GM11168 (cell line): Measurements from ENCODE around the gene PRKCD.

Source experiments
- in situ Hi-C: fragments of 300-500 bp; cut with MboI; formaldehyde crosslinking; loops from one replicate; pipeline ENCODE4 v1.12.0; 2022; ENCODE audit warnings: low sequenced_read_pairs; ENCODE audit not compliant: unreplicated experiment

The PRKCD gene

DNA sequence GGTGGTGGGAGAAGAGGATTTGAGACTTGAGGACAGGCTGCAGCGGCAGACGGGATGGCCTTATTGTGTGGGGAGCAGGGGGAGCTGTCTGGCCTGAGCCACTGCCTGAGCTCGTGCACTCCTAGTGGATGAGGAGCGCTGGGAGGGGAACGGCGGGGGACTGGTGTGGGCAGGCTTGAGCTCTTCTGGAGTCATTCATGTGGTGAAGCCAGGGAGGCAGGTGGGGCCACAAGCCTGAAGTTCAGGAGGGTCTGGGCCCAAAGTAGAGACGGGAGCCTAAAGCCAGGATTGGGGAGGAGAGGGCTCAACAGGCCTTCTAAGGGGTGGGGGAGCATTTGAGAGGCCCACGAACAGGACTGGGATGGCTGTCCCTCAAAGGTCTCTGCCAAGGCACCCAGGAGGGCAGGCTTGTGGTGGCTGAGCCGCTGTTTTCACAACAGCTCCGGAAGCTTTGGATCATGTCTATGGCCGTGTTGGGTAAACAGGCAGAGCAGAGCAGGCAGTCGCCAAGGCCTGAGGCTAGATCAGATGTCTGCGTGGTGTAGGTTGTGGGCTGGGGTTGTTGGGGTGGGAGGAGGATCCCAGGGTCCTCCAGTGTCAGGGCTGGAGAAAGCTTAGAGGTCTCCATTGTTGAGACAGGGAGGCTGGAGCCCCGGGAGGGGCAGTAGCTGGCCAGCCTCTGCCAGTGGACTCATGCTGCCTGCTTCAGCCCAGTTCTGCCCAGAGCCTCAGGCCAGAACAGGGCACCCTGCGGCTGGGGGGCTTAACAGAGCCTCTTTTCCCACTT, 8.2 kb downstream of the PRKCD start:
- in situ Hi-C loops, result no loop called here

DNA sequence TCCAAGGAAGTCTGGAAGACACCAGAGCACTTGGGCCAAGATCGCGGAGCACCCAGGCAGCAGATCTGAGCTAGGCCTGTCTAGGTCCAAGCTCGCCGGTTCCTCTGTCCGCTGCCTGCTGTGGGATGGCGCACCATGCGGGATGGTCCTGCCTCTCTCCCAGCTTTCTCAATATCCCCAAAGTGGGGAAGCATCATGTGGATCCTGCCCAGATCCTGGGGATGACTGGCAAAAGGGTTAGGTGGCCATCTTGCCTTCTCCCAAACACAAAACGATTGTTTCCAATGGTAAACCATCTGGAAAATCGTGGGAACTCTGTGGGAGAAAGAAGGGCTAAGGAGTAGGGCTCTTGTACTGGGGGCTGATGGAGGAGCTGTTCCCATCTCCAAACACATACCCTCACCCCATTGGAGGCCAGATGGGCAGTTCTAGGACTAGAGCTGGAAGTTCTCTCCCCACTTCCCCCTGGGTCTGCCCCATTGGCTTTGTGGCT, 8.9 kb downstream of the PRKCD start:
- in situ Hi-C loops, result no loop called here

DNA sequence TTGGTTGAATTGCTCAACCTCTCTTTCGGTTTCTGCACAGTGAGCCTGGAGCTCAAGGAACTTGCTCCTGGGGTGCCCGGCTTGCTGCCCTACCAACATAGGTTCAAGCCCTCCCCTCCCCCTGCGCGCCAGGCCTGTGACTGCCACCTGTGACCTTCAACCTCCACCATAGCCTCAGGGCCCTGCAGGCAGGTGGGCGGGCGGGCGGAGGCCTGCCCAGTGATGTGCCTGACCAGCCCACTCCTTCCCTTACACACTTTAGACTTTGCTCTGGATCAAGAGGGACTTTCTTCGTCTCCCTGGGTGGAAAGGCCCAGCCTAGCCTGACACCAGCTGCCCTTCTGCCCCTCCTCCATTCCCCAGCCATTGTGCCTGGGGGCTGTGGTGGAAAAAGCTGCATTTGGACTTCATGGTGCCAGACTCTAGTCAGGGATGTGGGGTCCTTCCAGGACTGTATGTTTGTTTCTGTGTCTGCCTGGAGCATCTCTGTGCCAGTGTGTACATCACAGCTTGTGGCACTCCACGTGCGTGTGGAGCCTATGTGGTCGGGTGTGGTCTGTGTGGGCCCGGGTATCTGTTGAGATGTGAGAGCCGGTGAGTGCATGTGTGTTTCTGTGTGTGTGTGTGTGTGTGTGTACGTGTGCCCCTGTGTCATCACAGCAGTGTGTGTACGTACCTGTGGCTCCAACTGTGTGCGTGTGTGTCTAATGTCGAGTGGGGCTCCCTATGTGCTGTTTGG, 9.5 kb downstream of the PRKCD start:
- in situ Hi-C loops, result no loop called here

DNA sequence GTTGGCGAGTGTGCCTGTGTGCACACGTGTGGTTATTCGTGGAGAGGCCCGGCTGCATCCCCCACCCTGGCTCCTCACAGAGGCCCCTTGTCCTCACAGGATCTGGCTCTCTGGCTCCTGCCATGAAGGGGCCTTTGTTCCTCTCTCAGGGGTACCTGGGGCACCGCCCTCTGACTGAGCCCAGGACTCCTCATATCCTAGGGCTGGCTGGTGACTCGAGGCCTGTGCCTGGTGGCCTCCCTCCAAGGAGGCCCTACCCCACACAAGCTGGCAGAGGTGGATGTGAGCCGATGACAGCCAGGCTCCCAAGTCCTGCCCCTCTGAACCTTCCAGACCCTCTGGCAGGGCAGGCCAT, 10.0 kb downstream of the PRKCD start:
- in situ Hi-C loops, result no loop called here

DNA sequence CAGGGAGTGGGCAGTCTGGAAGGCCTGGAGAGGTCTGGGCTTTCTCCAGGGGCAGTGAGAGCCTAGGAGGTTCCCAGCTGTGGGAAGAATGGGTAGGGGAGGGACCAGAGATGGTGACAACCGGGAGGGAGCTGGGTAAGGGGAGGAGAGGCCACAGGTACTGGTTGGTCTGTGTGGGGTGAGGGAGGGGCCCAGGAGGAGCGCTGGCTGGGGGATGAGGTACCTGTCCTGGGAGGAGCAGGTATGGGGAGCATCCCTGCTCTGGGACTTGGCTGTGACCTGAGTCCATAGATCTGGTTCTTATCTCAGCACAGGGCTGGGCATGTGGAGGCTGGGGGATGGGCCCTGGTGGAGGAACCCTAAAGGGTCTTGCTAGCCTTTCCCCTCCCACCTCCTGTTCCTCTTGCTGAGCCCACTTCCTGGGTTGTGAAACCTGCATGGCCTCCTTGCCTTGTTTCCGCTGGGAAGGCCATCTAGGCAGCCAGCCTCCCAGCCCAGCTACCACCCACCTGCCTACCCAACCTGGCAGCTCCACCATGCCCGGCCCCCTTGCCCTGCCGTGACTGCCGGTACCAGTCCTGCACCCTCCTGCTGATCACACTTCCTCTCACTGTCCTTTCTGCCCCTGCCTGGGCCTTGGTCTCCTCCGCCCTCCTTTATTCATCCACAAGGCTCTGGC, 11.0 kb downstream of the PRKCD start:
- in situ Hi-C loops, result no loop called here

DNA sequence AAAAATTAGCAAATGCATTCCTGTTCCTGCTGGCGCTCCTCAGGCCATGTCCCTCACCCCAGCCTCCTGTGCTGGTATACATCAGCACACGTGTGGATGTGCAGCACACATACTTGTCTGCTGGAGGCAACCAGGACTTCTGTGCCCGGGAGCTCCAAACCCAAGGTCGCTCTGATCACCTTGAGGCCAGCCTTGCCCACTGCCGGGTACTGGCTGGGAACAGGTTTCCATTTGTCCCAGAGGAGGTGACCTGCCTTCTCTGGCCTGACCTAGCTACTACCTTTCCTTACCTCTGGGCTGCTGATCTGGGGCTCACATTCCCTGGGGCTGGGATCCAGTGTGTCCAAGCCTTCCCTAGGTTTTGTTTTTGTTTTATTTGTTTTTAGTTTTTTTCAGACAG, 12.1 kb downstream of the PRKCD start:
- in situ Hi-C loops, result no loop called here

DNA sequence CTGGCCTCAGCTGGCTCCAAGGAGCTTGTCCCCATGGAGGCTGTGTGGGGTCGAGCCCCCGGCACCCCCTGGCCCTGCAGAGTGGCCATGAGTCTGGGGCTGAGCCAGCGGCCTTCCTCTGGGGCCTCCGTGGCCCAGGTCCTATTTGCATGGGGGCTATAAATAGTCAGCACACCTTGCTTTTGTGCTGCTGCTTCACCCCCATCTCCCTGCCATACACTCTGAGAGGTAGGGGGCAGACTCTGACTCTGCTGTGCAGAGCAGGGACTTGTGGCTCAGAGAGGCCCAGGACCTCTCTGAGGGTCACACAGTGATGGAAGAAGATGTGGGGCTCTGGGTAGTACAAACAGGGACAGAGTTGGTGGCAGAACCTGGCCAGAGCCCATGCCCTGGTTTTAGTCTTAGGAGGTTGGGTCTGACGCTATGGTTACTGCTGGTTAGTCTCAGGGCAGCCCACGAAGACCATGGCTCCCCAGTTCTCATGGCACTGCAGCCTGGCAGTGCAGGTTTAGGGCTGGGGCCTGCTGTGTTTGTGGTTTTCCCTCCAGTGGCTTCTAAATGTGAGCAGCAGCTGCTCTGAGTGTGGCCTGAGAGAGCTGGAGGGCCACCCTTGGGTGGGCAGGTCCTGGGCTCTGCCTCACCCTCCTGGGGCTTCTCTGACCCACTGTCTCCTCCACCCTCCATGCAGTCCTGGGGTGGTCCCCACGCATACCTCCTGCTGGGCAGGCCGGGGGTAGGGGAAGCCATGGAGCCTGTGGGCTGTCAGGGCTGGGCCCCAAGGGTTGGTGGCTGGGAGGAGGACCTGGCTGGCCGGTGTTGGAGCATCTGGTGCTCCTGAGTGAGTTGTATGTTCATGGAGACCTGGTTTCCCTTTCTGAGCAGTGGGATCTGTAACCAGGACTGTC, 13.6 kb downstream of the PRKCD start:
- in situ Hi-C loops, result no loop called here

DNA sequence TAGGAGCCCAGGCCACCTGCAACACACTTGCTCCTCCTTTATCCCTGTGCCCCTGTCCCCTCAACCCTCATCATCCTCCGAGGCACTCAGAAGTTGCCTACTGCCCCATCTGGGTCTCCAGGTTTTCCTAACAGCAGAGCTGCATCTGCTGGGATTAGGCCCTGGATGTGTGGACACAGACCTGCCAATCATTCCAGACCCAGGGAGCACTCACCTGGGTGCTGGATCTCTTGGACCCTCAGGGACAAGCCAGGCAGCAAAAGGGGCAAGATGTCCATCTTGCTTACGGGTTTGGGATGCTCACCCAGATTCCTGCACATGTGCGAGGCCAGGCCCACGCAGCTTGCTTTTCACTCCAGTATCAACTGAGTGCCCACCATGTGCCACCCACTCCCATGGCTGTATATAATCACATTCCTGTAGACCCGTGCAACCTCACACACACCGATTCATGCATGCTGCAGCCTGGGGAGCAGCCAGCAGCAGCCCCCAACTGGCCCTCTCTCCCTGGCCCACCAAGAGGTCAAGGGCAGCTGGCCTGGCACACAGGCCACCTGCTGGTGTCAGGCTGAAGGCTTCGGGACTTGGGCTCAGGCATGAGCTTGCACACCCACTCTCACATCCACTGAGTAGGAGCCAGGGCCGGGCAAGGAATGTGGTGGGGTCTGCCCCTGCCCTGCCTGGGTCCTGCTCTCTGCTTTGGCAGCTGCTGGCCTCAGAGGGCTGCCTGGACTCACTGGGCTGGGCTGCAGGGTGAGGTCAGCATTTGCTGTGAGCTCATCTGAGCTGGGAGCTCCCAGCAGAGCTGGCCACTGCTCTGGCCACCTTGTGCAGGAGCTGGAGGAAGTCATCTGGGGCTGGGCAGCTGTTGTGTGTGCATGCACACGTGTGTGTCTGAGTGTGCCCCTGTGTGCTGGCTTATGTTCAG, 14.9 kb downstream of the PRKCD start:
- in situ Hi-C loops, result no loop called here

DNA sequence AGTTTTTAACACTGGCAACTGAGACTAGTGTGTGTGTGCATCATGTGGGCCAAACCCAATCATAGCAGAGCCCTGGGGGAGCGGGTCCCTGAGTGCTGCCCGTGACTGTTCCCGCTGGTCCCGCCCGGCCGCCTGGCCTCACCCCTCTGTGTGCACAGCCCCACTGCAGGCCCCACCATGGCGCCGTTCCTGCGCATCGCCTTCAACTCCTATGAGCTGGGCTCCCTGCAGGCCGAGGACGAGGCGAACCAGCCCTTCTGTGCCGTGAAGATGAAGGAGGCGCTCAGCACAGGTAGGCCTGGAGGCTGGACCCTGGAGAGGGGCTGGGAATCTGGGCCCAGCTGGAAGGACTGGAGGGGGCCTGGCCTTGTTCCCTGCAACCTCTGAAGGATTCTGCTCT, 17.2 kb downstream of the PRKCD start:
- in situ Hi-C loops, result no loop called here

DNA sequence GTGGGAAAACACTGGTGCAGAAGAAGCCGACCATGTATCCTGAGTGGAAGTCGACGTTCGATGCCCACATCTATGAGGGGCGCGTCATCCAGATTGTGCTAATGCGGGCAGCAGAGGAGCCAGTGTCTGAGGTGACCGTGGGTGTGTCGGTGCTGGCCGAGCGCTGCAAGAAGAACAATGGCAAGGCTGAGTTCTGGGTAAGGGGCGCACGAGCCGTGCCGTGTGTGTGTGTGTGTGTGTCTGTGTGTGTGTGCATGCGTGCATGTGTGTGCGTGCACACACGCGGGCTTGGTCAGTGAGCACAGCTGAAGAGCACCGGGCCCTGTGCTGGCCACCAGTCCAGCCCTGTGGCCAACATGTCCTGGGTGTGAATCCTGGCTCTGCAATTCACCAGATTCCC, 18.6 kb downstream of the PRKCD start:
- in situ Hi-C loops, result no loop called here

DNA sequence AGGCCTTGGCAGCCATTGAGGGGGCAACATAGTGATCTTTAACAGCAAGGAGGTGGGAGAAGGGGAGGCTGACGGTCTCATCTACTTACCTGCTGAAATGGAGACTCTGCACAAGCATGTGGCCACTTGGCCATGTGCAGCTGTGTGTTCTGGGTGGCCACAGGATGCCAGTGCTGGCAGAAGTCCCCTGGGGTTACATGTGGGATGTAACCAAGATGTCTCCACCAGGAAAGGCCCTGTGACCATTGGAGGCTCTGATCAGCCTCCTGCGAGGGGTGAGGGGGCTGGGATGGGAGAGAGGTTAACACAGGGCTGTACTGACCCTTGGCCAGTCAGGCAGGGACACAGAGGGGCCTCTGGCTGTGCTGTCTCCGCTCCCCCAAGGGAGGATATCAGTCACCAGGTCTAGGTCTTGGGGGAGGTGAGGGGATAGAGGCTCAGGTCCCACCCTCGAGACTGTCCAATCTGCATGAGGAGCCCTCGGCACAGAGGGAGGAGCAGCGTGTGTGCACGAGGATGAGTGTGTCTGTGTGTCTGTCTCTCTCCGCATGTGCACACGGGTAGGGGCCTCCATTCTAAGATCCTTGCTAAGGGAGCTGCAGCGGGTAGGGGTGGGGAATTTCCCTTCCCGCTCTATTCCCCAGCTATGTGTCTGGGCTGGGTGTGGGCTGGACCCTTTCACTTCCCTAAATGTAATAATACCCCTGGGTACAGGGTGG, 19.5 kb downstream of the PRKCD start:
- in situ Hi-C loops, result no loop called here

DNA sequence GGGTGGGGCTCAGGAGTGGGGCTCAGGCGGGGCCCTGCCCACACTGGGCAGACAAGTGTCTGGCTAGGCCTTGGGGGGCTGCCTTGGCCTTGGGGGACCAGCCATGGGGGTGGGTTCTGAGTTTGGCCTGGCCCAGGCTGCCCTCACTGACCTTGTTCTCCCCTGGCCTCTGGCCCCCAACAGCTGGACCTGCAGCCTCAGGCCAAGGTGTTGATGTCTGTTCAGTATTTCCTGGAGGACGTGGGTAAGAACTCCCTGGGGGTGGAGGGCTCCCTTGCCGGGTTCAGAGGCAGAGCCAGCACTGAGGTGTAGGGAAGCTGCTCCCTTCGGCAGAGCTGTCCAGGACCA, 20.0 kb downstream of the PRKCD start:
- in situ Hi-C loops, result no loop called here

DNA sequence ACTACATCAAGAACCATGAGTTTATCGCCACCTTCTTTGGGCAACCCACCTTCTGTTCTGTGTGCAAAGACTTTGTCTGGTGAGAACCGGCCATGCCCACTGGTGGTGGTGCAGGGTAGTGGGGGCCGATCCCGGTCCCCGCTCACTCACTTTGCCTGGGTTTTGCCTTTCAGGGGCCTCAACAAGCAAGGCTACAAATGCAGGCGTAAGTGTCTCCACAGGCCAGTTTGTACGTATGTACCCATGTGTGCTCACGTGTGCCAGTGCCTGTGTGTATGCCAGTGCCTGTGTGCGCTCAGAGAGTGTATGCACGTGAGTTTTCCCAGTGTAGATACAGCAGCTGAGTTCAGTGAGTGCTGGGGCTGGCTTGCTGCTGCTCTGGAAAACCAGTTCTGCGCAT, 20.5 kb downstream of the PRKCD start:
- in situ Hi-C loops, result no loop called here

DNA sequence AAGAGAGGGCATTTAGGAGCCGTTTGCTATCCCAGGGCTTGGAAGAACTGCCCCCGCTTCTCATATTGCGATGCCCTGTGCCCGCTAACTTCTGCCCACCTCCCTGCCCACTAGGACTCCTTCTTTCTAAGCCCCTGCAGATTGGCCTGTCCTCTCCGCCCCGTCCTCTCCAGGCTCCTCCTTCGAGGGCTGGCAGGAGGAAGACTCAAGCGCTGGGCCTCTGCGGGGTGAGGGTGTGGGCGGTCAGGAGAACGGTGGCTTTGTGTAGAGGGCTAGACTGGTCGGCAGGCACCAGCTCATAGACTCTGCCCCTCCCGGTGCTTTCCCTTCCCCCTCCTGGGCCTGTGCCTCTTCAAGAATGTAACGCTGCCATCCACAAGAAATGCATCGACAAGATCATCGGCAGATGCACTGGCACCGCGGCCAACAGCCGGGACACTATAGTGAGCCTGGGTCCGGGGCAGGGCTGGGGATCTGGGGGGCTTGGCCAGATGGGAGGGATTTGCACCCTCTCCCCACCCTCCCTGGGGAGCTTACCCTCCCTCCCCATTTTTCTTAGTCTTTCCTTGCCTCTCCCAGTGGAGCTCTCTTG, 21.9 kb downstream of the PRKCD start:
- in situ Hi-C loops, result no loop called here

DNA sequence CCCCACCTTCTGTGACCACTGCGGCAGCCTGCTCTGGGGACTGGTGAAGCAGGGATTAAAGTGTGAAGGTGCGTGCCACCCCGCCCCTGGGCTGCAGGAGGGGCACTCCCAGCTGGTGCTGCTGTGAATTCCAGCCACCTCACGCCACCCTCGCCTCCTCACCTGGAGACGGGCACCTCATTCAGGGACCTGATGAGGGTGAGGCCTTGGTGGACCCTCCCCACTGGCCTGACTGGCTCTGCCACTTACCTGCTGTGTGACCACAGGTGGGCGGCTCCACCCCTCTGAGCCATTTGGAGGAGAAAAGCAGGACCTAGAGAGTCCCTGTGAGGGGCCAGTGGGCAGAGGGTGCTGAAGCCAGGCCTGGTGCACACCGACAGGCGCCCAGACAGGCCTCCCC, 22.5 kb downstream of the PRKCD start:
- in situ Hi-C loops, result no loop called here

DNA sequence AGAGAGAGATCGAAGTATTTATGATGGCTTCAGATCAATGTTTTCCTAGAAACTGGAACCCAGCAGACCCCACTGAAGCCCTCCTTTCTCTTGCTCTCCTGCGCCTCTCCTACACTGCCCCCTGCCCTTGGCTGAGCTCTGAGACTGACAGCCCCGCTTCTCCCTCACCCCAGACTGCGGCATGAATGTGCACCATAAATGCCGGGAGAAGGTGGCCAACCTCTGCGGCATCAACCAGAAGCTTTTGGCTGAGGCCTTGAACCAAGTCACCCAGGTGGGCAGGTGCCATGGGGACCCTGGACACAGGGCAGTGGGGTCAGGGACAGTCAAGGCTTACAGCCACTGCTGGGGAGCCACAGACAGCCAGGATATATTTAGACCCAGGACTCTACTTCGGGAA, 23.7 kb downstream of the PRKCD start:
- in situ Hi-C loops, result no loop called here

DNA sequence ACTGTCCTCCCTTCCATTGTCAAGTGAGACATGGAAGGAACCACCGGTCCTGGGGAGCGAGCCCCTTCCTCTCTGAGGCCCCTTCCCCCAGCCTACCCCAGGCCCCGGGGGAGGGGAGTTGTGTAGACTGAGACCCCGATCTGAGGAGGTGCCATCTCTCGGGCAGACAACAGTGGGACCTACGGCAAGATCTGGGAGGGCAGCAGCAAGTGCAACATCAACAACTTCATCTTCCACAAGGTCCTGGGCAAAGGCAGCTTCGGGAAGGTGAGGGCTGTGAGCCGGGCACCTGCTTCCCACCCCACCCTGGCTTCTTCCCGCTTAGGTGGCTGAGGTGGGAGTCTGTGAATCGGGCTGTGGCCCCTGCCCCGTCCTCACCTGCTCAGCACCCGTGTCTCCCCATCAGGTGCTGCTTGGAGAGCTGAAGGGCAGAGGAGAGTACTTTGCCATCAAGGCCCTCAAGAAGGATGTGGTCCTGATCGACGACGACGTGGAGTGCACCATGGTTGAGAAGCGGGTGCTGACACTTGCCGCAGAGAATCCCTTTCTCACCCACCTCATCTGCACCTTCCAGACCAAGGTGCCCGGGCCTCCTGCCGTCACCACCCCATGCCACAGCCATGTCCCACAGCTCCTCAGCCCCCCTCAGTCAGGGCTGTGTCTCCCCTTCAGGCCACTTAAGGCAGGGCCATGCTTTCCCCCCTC, 24.9 kb downstream of the PRKCD start:
- in situ Hi-C loops, result no loop called here

DNA sequence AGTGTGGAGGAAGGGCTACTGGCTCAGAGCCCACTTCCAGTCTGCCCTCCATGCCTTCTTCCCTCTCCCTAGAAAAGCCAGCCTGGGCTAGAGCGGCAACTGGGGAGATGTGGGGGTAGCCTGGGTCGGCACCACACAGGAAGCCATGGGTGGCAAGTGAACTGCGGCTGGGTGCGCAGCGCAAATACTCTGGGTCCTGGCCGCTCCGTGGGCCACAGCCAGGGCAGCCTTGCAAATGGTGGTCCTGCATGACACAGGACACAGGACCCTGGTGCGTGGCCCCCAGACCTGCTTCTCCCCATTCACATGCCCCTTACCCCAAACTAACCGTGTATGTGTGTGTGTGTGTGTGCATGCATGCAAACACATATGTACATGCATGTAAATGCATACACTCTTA, 25.7 kb downstream of the PRKCD start:
- in situ Hi-C loops, result no loop called here
